ENCODE measurements around the gene TMEM255A.

TMEM255A gene

GRCh38 chrX:120236687-120237479 lies 74.4 kb downstream of the TMEM255A start:
- TF ChIP-seq CTCF (IDR thresholded peaks at IDR 0.05; ENCODE audit: insufficient read depth, low read length, missing control alignments): no peak
- no peak for DNase-seq (ENCODE audit: low read depth, low spot score)
- ChIA-PET CTCF (no interaction called here), POLR2A (no interaction called here)
- no peak overlapping the region for H3K4me3 ChIP-seq (ENCODE audit: low read depth, low read length)

DNA sequence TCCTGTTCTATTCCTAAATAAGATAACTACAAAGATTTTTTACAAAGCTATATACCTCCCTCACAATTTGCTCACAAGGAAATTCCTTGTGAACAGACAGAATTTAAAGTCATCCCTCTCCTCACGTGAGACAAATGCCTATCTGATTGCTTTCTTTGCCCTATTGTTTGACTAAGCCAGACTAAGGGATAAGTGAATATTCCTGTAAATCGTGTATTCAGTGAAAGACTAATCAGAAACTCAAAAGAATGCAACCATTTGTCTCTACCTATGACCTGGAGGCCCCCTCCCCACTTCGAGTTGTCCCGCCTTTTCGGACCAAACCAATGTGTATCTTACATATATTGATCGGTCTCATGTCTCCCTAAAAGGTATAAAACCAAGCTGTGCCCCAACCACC lies 76.0 kb downstream of the TMEM255A start:
- CTCF ChIA-PET: no interaction called here
- DNase-seq (ENCODE audit: low read depth, low spot score): no peak
- no peak for TF ChIP-seq CTCF (IDR thresholded peaks at IDR 0.05; ENCODE audit: insufficient read depth, low read length, missing control alignments)
- POLR2A ChIA-PET: no interaction called here
- H3K4me3 ChIP-seq (ENCODE audit: low read depth, low read length): no peak overlapping the region

GRCh38 chrX:120228187-120228908 lies 82.9 kb downstream of the TMEM255A start:
- TF ChIP-seq CTCF (IDR thresholded peaks at IDR 0.05; ENCODE audit: insufficient read depth, low read length, missing control alignments): no peak
- DNase-seq (ENCODE audit: low read depth, low spot score): no peak
- ChIA-PET POLR2A (no interaction called here), CTCF (no interaction called here)
- no peak overlapping the region for H3K4me3 ChIP-seq (ENCODE audit: low read depth, low read length)

GRCh38 chrX:120224388-120224787 lies 86.9 kb downstream of the TMEM255A start:
- DNase-seq (ENCODE audit: low read depth, low spot score): no peak
- H3K4me3 ChIP-seq (ENCODE audit: low read depth, low read length): no peak overlapping the region
- CTCF ChIA-PET: interaction anchor here (1.0 kb wide), 1 partner anchor 10 kb away, joined by 3 read pairs; no protein-coding TSS in a partner anchor
- TF ChIP-seq CTCF (IDR thresholded peaks at IDR 0.05; ENCODE audit: insufficient read depth, low read length, missing control alignments): no peak
- POLR2A ChIA-PET: no interaction called here

- no peak overlapping the region for H3K4me3 ChIP-seq (ENCODE audit: low read depth, low read length)
- no peak for TF ChIP-seq CTCF (IDR thresholded peaks at IDR 0.05; ENCODE audit: insufficient read depth, low read length, missing control alignments)
- ChIA-PET POLR2A (no interaction called here), CTCF (interaction anchor here (3.5 kb wide), 1 partner anchor 11 kb away, joined by 15 read pairs; no protein-coding TSS in a partner anchor)
- no peak for DNase-seq (ENCODE audit: low read depth, low spot score)
Measured at GRCh38 chrX:120223374-120223773, 87.9 kb downstream of the TMEM255A start.
